Measurements from ENCODE around the gene PIP4K2C. TPM values are rescaled to one million over a fixed set of nuclear protein-coding genes. Genes with fewer than 3 reads are reported as not detected.

The PIP4K2C gene
- total and polyA plus RNA-seq, 10 of the 15 experiments (the other 5 are each of a cell fraction or from before 2014, with no cell fraction given) = 4.8 to 25.1 (median 14.9) TPM

- ATAC-seq (no peak), FAIRE-seq (peak; percentile 56), DNase-seq (ENCODE audit: low read depth, low spot score) (no peak)
- H3K9ac ChIP-seq (ENCODE audit: control insufficient read depth, insufficient read depth, low read length) = peak overlapping the region; percentile 69
- ChIA-PET CTCF (interaction anchor here (1.6 kb wide), 1 partner anchor 11 kb away, joined by 3 read pairs; no protein-coding TSS in a partner anchor), SMC1A (ENCODE audit: uncharacterized antibody, unreplicated experiment) (interaction anchor here (1.2 kb wide), 1 partner anchor 10 kb away, joined by 3 read pairs; no protein-coding TSS in a partner anchor), POLR2A (interaction anchor here (0.5 to 2.5 kb wide), 4 partner anchors 11 to 113 kb away, joined by 3 to 13 read pairs (median 4); no protein-coding TSS in a partner anchor), RAD21 (ENCODE audit: unreplicated experiment) (no interaction called here)
- H3K36me3 ChIP-seq (ENCODE audit: control insufficient read depth in 2 of 2, insufficient read depth in 2 of 2, low read length in 1 of 2) = peaks cover 0 to 3% of the 10 kb centered on the region in 2 experiments; a peak in 3 of 4 replicates
- intact Hi-C loops (cut with micrococcal nuclease; ENCODE audit: unreplicated experiment) (no loop called here), in situ Hi-C loops (cut with MboI) (no loop called here)
- H3K4me3 ChIP-seq = peak overlapping the region; percentile 83
- BruUV-seq (replicated peaks) = no TSS peak
- H4K20me1 ChIP-seq (ENCODE audit: control insufficient read depth, insufficient read depth) = no peaks in the 10 kb centered on the region
- H3K4me1 ChIP-seq (ENCODE audit: control insufficient read depth, insufficient read depth, low read length) = peaks cover 4% of the 10 kb centered on the region; the same call in 1 of the 2 replicates
- no peaks in the 10 kb centered on the region for H3K9me3 ChIP-seq (replicated peaks; ENCODE audit: control insufficient read depth, insufficient read depth, low read length)
- peak overlapping the region; percentile 83 for H3K4me2 ChIP-seq (ENCODE audit: control insufficient read depth, insufficient read depth)
- no peak overlapping the region; the same call in 1 of the 2 replicates for H3K27ac ChIP-seq (ENCODE audit: control insufficient read depth, insufficient read depth)
- no peak for TF ChIP-seq EP300 (IDR thresholded peaks at IDR 0.05; ENCODE audit: borderline replicate concordance in 1 of 2, control insufficient read depth in 1 of 2, low read depth in 2 of 2, low read length in 2 of 2)
- 63% methylated on average over 6 of the region's 6 CpGs for WGBS (ENCODE audit: insufficient coverage, insufficient replicate concordance, low lambda C conversion rate, missing lambda C conversion rate)
- H2AFZ ChIP-seq (ENCODE audit: control insufficient read depth, low read depth, low read length) = peak overlapping the region; percentile 97
- H3K27me3 ChIP-seq (replicated peaks in 1 of 2; ENCODE audit: control insufficient read depth in 2 of 2, insufficient read depth in 2 of 2, low read length in 1 of 2) = no peaks in the 10 kb centered on the region
- no peaks in the 10 kb centered on the region for H3K79me2 ChIP-seq (ENCODE audit: control insufficient read depth, insufficient read depth, low read length)
Measured at GRCh38 chr12:57603815-57604453, 12.9 kb downstream of the PIP4K2C start.

GRCh38 chr12:57604454-57604991 is 13.5 kb downstream of the PIP4K2C start, which contains the start of gene DTX3:
Gene DTX3 (plus strand): TSS chr12:57604824. CDS start chr12:57606518, 1,694 bp downstream.
- H3K36me3 ChIP-seq (ENCODE audit: control insufficient read depth in 2 of 2, insufficient read depth in 2 of 2, low read length in 1 of 2) = peaks cover 0 to 3% of the 10 kb centered on the region in 2 experiments; a peak in 2 of 4 replicates
- no peak for DNase-seq (ENCODE audit: low read depth, low spot score)
- H3K9ac ChIP-seq (ENCODE audit: control insufficient read depth, insufficient read depth, low read length) = peak within 1 kb of the TSS; percentile 75
- H3K4me1 ChIP-seq (ENCODE audit: control insufficient read depth, insufficient read depth, low read length) = peaks cover 4% of the 10 kb centered on the region; the same call in 1 of the 2 replicates
- ChIA-PET CTCF (no interaction called here), POLR2A (interaction anchor here (0.5 to 2.5 kb wide), 3 partner anchors 10 to 87 kb away, joined by 3 to 13 read pairs (median 3); no protein-coding TSS in a partner anchor), RAD21 (ENCODE audit: unreplicated experiment) (no interaction called here), SMC1A (ENCODE audit: uncharacterized antibody, unreplicated experiment) (no interaction called here)
- intact Hi-C loops (cut with micrococcal nuclease; ENCODE audit: unreplicated experiment) (no loop called here), in situ Hi-C loops (cut with MboI) (no loop called here)
- H3K4me3 ChIP-seq = peak within 1 kb of the TSS; percentile 83
- H3K9me3 ChIP-seq (replicated peaks; ENCODE audit: control insufficient read depth, insufficient read depth, low read length) = no peaks in the 10 kb centered on the region
- H3K79me2 ChIP-seq (ENCODE audit: control insufficient read depth, insufficient read depth, low read length) = no peaks in the 10 kb centered on the region
- peak within 1 kb of the TSS; percentile 97 for H2AFZ ChIP-seq (ENCODE audit: control insufficient read depth, low read depth, low read length)
- BruUV-seq (replicated peaks) = no TSS peak
- H4K20me1 ChIP-seq (ENCODE audit: control insufficient read depth, insufficient read depth) = no peaks in the 10 kb centered on the region
- H3K27me3 ChIP-seq (replicated peaks in 1 of 2; ENCODE audit: control insufficient read depth in 2 of 2, insufficient read depth in 2 of 2, low read length in 1 of 2) = no peaks in the 10 kb centered on the region
- no peak for FAIRE-seq
- 8% methylated on average over 13 of the region's 36 CpGs for WGBS (ENCODE audit: insufficient coverage, insufficient replicate concordance, low lambda C conversion rate, missing lambda C conversion rate)
- ATAC-seq = peak; percentile 71
- peak within 1 kb of the TSS; percentile 56 for H3K27ac ChIP-seq (ENCODE audit: control insufficient read depth, insufficient read depth)
- peak within 1 kb of the TSS; percentile 86 for H3K4me2 ChIP-seq (ENCODE audit: control insufficient read depth, insufficient read depth)
- TF ChIP-seq USF1 (IDR thresholded peaks at IDR 0.05; ENCODE audit: borderline replicate concordance, extremely low read length, insufficient read depth, low read depth, low read length) (peak; percentile 84), RUNX3 (IDR thresholded peaks at IDR 0.05; ENCODE audit: low read length) (no peak), RAD51 (IDR thresholded peaks at IDR 0.05) (peak; percentile 58; the same call in 1 of the 2 replicates), NKRF (conservative IDR thresholded peaks at IDR 0.05) (no peak), BHLHE40 (IDR thresholded peaks at IDR 0.05; ENCODE audit: borderline replicate concordance in 1 of 2, low read depth in 2 of 2, low read length in 1 of 2) (0 out of 4 replicates have a peak, but pooled peaks of 1 of the 2 experiments have one; percentile 38), CREB1 (IDR thresholded peaks at IDR 0.05; ENCODE audit: low read depth) (peak; percentile 9; the same call in 1 of the 2 replicates), FOS (IDR thresholded peaks at IDR 0.05; ENCODE audit: borderline replicate concordance, extremely low read depth, insufficient read length) (no peak)
- TF ChIP-seq, protein P1, sequence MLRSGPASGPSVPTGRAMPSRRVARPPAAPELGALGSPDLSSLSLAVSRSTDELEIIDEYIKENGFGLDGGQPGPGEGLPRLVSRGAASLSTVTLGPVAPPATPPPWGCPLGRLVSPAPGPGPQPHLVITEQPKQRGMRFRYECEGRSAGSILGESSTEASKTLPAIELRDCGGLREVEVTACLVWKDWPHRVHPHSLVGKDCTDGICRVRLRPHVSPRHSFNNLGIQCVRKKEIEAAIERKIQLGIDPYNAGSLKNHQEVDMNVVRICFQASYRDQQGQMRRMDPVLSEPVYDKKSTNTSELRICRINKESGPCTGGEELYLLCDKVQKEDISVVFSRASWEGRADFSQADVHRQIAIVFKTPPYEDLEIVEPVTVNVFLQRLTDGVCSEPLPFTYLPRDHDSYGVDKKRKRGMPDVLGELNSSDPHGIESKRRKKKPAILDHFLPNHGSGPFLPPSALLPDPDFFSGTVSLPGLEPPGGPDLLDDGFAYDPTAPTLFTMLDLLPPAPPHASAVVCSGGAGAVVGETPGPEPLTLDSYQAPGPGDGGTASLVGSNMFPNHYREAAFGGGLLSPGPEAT (IDR thresholded peaks at IDR 0.05; ENCODE audit: low read depth) = no peak
